Smooth muscle cell (in vitro differentiated cells): ENCODE results near the gene UTP3. TPM values are rescaled to one million over a fixed set of nuclear protein-coding genes. Genes with fewer than 3 reads are reported as not detected.
"Not testable (repeated sequence)": the region's sequence is repeated elsewhere in the genome, so short reads cannot be mapped to it uniquely, and the experiment has no call there.

Source experiments
- DNase-seq: peaks from one replicate; lab custom pipeline; 2025; ENCODE audit not compliant: unreplicated experiment; lab: John Stamatoyannopoulos, UW
- H2AFZ ChIP-seq: fragments of 200-600 bp; sonication (generic); 2 replicates; pipeline ENCODE4 v1.6.0; 2016; ENCODE audit warnings: antibody characterized with exemption, low read depth, mild to moderate bottlenecking
- H3F3A ChIP-seq: fragments of 200-600 bp; sonication (generic); 2 replicates; pipeline ENCODE4 v1.6.0; 2017; ENCODE audit warnings: antibody characterized with exemption, low read depth
- H3K27ac ChIP-seq: fragments of 200-600 bp; sonication (generic); 2 replicates; pipeline ENCODE4 v1.5.1; 2016; ENCODE audit warnings: low read depth, mild to moderate bottlenecking
- H3K27me3 ChIP-seq: fragments of 200-600 bp; sonication (generic); 2 replicates; pipeline ENCODE4 v1.6.1; 2016; ENCODE audit warnings: low read depth, mild to moderate bottlenecking
- H3K36me3 ChIP-seq: fragments of 200-600 bp; sonication (generic); 2 replicates; pipeline ENCODE4 v1.5.1; 2016; ENCODE audit warnings: low read depth
- H3K4me1 ChIP-seq: fragments of 200-600 bp; sonication (generic); 2 replicates; pipeline ENCODE4 v1.5.1; 2016; ENCODE audit warnings: low read depth
- H3K4me2 ChIP-seq: fragments of 200-600 bp; sonication (generic); 2 replicates; pipeline ENCODE4 v1.6.0; 2016; ENCODE audit warnings: mild to moderate bottlenecking
- H3K4me3 ChIP-seq: fragments of 200-600 bp; sonication (generic); 2 replicates; pipeline ENCODE4 v1.5.1; 2016; ENCODE audit warnings: mild to moderate bottlenecking
- H3K79me2 ChIP-seq: fragments of 200-600 bp; sonication (generic); 2 replicates; pipeline ENCODE4 v1.6.0; 2016; ENCODE audit warnings: low read depth, mild to moderate bottlenecking
- H3K9ac ChIP-seq: fragments of 200-600 bp; sonication (generic); 2 replicates; pipeline ENCODE4 v1.6.0; 2016; ENCODE audit warnings: low read depth
- H3K9me3 ChIP-seq: fragments of 200-600 bp; sonication (generic); replicated peaks from 2 replicates; pipeline ENCODE4 v1.5.1; 2016; ENCODE audit warnings: low read depth
- H4K20me1 ChIP-seq: fragments of 200-600 bp; sonication (generic); 2 replicates; pipeline ENCODE4 v1.6.0; 2016; ENCODE audit warnings: low read depth
- CTCF ChIP-seq: fragments of 200-600 bp; sonication (generic); IDR thresholded peaks from 2 replicates; pipeline ENCODE4 v1.5.1; 2017; ENCODE audit warnings: borderline replicate concordance, mild to moderate bottlenecking, antibody characterized with exemption; ENCODE audit not compliant: insufficient read depth, poor library complexity, severe bottlenecking
- WGBS: methylation state at CpG from one replicate; pipeline ENCODE4 v1.1.7; 2016; ENCODE audit warnings: low lambda C conversion rate; 5-methylcytosine and 5-hydroxymethylcytosine counted together
- polyA plus RNA-seq: library from polyadenylated mRNA; unstranded; fragments of >200 nt; fragmentation: Nextera tagmentation; extraction: Ambion mirVana; gene quantifications from 2 replicates; pipeline ENCODE4 v1.2.1, GENCODE V29; 2016
- total RNA-seq: library from RNA; depleted of rRNA; stranded (reverse); fragments of >200 nt; gene quantifications from 2 replicates; pipeline ENCODE4 v1.2.3, GENCODE V29; 2014

UTP3 gene
- total and polyA plus RNA-seq, 2 experiments from 2014 or later, result 11.8 to 15.2 TPM

- no peaks in the 10 kb centered on the region for H4K20me1 ChIP-seq
- no peaks in the 10 kb centered on the region for H3K27me3 ChIP-seq
- no peak overlapping the region for H3K4me2 ChIP-seq
- WGBS, result 96% methylated on average over 5 of the region's 5 CpGs
- no peaks in the 10 kb centered on the region for H3K4me1 ChIP-seq
- H3K9me3 ChIP-seq, result no peaks in the 10 kb centered on the region
- no peak overlapping the region for H2AFZ ChIP-seq
- no peak overlapping the region for H3K4me3 ChIP-seq
- no peaks in the 10 kb centered on the region for H3F3A ChIP-seq
- H3K9ac ChIP-seq, result no peak overlapping the region
- no peaks in the 10 kb centered on the region for H3K79me2 ChIP-seq
- no peak overlapping the region for H3K27ac ChIP-seq
- H3K36me3 ChIP-seq, result no peaks in the 10 kb centered on the region
- no peak for TF ChIP-seq CTCF
- DNase-seq, result no peak
These were observed 12.4 kb downstream of the UTP3 start for GRCh38 chr4:70700712-70701111.

- H3K79me2 ChIP-seq, result no peaks in the 10 kb centered on the region
- no peaks in the 10 kb centered on the region for H4K20me1 ChIP-seq
- TF ChIP-seq CTCF, result no peak
- H3K4me1 ChIP-seq, result peaks cover 3% of the 10 kb centered on the region
- no peak for DNase-seq
- H3K4me3 ChIP-seq, result no peak overlapping the region
- H3K4me2 ChIP-seq, result no peak overlapping the region
- no peaks in the 10 kb centered on the region for H3K27me3 ChIP-seq
- no peaks in the 10 kb centered on the region for H3K36me3 ChIP-seq
- no peak overlapping the region for H2AFZ ChIP-seq
- no peaks in the 10 kb centered on the region for H3K9me3 ChIP-seq
- peaks cover 4% of the 10 kb centered on the region for H3F3A ChIP-seq
- WGBS, result 75% methylated on average over 1 of the region's 1 CpG
- H3K9ac ChIP-seq, result no peak overlapping the region
- H3K27ac ChIP-seq, result no peak overlapping the region
These were observed 12.9 kb downstream of the UTP3 start for GRCh38 chr4:70701271-70701670.

- H3K4me1 ChIP-seq, result peaks cover 14% of the 10 kb centered on the region
- H3K27me3 ChIP-seq, DNase-seq, H3K4me3 ChIP-seq, H3K27ac ChIP-seq, H4K20me1 ChIP-seq, H3K9ac ChIP-seq, H3K9me3 ChIP-seq, H2AFZ ChIP-seq, H3K4me2 ChIP-seq, H3K36me3 ChIP-seq: not testable (repeated sequence)
- 94% methylated on average over 2 of the region's 2 CpGs for WGBS
- peaks cover 10% of the 10 kb centered on the region for H3K79me2 ChIP-seq
- H3F3A ChIP-seq, result peaks cover 13% of the 10 kb centered on the region
These were observed 14.3 kb downstream of the UTP3 start for GRCh38 chr4:70702592-70702991.

GRCh38 chr4:70703619-70704214 lies 15.4 kb downstream of the UTP3 start:
- TF ChIP-seq CTCF, result no peak
- no peak for DNase-seq
- peak overlapping the region; percentile 71 for H3K4me3 ChIP-seq
- peaks cover 14% of the 10 kb centered on the region for H3K4me1 ChIP-seq
- H3K79me2 ChIP-seq, result peaks cover 22% of the 10 kb centered on the region
- H3K9ac ChIP-seq, result peak overlapping the region; percentile 92
- H3K36me3 ChIP-seq, result no peaks in the 10 kb centered on the region
- peak overlapping the region; percentile 90 for H3K4me2 ChIP-seq
- H2AFZ ChIP-seq, result peak overlapping the region; percentile 87
- H3K27me3 ChIP-seq, result no peaks in the 10 kb centered on the region
- H4K20me1 ChIP-seq, result peaks cover 17% of the 10 kb centered on the region
- H3K27ac ChIP-seq, result peak overlapping the region; percentile 94
- H3K9me3 ChIP-seq, result no peaks in the 10 kb centered on the region
- peaks cover 17% of the 10 kb centered on the region for H3F3A ChIP-seq
- WGBS, result 5% methylated on average over 11 of the region's 11 CpGs
